Activated CD4-positive, CD25-positive, alpha-beta regulatory T cell treated with anti-CD3 and anti-CD28 coated beads, Interleukin-2, amount 50 U/mL, for 16 hours (primary cell): Measurements from ENCODE around the gene ATP6V1C2.

ENCODE experiments used
- DNase-seq: peaks from one replicate; pipeline ENCODE4 v3.0.0-alpha.2; 2020; ENCODE audit warnings: low read depth, low spot score

ATP6V1C2 gene

GRCh38 chr2:10732924-10733565, 11.6 kb downstream of the ATP6V1C2 start:
- no peak for DNase-seq

- DNase-seq, result no peak
Measured at GRCh38 chr2:10733566-10733925, 12.1 kb downstream of the ATP6V1C2 start.

- DNase-seq, result no peak
Measured at GRCh38 chr2:10733980-10734379, 12.6 kb downstream of the ATP6V1C2 start.

- no peak for DNase-seq
Measured at GRCh38 chr2:10738192-10738591, 16.8 kb downstream of the ATP6V1C2 start.

GRCh38 chr2:10740226-10740625, 18.8 kb downstream of the ATP6V1C2 start:
- DNase-seq, result no peak

- DNase-seq, result no peak
Measured at GRCh38 chr2:10741139-10741538, 19.7 kb downstream of the ATP6V1C2 start.

- DNase-seq, result no peak
Measured at GRCh38 chr2:10742666-10743065, 21.2 kb downstream of the ATP6V1C2 start.

- DNase-seq, result no peak
Measured at GRCh38 chr2:10750610-10751009, 29.2 kb downstream of the ATP6V1C2 start.

GRCh38 chr2:10752236-10752635, 30.8 kb downstream of the ATP6V1C2 start:
- no peak for DNase-seq

- DNase-seq, result no peak
Measured at GRCh38 chr2:10753156-10753555, 31.7 kb downstream of the ATP6V1C2 start.

GRCh38 chr2:10753876-10754275, 32.4 kb downstream of the ATP6V1C2 start:
- DNase-seq, result no peak

- DNase-seq, result no peak
Measured at GRCh38 chr2:10755621-10756020, 34.2 kb downstream of the ATP6V1C2 start.

- DNase-seq, result no peak
Measured at GRCh38 chr2:10757814-10758286, 36.4 kb downstream of the ATP6V1C2 start.

- DNase-seq, result no peak
Measured at GRCh38 chr2:10759151-10759714, 37.8 kb downstream of the ATP6V1C2 start.

GRCh38 chr2:10760794-10761504, 39.5 kb downstream of the ATP6V1C2 start:
- no peak for DNase-seq

- DNase-seq, result no peak
Measured at GRCh38 chr2:10761591-10761990, 40.2 kb downstream of the ATP6V1C2 start.

- no peak for DNase-seq
Measured at GRCh38 chr2:10762651-10763460, 41.4 kb downstream of the ATP6V1C2 start.

- DNase-seq, result no peak
Measured at GRCh38 chr2:10763461-10763800, 42.0 kb downstream of the ATP6V1C2 start.

GRCh38 chr2:10764096-10764785, 42.8 kb downstream of the ATP6V1C2 start:
- DNase-seq, result no peak

GRCh38 chr2:10764896-10765295, 43.5 kb downstream of the ATP6V1C2 start:
- DNase-seq, result no peak

- no peak for DNase-seq
Measured at GRCh38 chr2:10765461-10765860, 44.0 kb downstream of the ATP6V1C2 start.

- no peak for DNase-seq
Measured at GRCh38 chr2:10765914-10766313, 44.5 kb downstream of the ATP6V1C2 start.
